SK-N-SH (cell line): ENCODE measurements around the gene ZFP36. TPM values are rescaled to one million over a fixed set of nuclear protein-coding genes. Genes with fewer than 3 reads are reported as not detected.

Experiments
- CTCF ChIA-PET: fragments of 300-600, 350-600 bp; formaldehyde crosslinking; extraction: SDS; loops from one replicate; lab custom pipeline; 2021; lab: Yijun Ruan, JAX
- POLR2A ChIA-PET: fragments of 350-600 bp; sonication (Branson Sonifier 250); formaldehyde crosslinking; extraction: SDS; loops from one replicate; lab custom pipeline; 2020; ENCODE audit warnings: antibody characterized with exemption, inconsistent platforms; lab: Yijun Ruan, JAX
- DNase-seq: peaks from one replicate; pipeline ENCODE4 v3.0.0; 2012
- H2AFZ ChIP-seq: fragments of 200-600 bp; sonication (generic); 2 replicates; pipeline ENCODE4 v1.8.1; 2016; ENCODE audit warnings: antibody characterized with exemption, mild to moderate bottlenecking, low read depth
- H3F3A ChIP-seq: fragments of 200-600 bp; sonication (generic); replicated peaks from 2 replicates; pipeline ENCODE3; 2016; ENCODE audit warnings: antibody characterized with exemption, mild to moderate bottlenecking; ENCODE audit not compliant: insufficient read depth
- H3K27ac ChIP-seq, 2 experiments: fragments of 200-500 bp in 1 of 2; fragments of 200-600 bp in 1 of 2; sonication (Bioruptor generic) in 1 of 2; sonication (generic), shearing (Covaris generic) in 1 of 2; 2 replicates each; pipeline versions ENCODE4 v1.5.1 to v1.6.1; 2014 to 2016; ENCODE audit warnings: low read depth in 2 of 2, inconsistent platforms in 1 of 2, low read length in 1 of 2, mild to moderate bottlenecking in 1 of 2, mixed read lengths in 1 of 2
- H3K27me3 ChIP-seq: fragments of 200-600 bp; sonication (generic), shearing (Covaris generic); 2 replicates; pipeline ENCODE4 v1.6.1; 2016; ENCODE audit warnings: mixed run types; ENCODE audit not compliant: insufficient read depth
- H3K36me3 ChIP-seq, 2 experiments: fragments of 200-500 bp in 1 of 2; fragments of 200-600 bp in 1 of 2; sonication (Bioruptor generic) in 1 of 2; sonication (generic) in 1 of 2; replicated peaks in 1 of 2; 2 replicates each; pipeline versions ENCODE3 to v1.5.1; 2014 to 2016; ENCODE audit warnings: low read length in 1 of 2, mild to moderate bottlenecking in 1 of 2; ENCODE audit not compliant: insufficient read depth in 2 of 2, control insufficient read depth in 1 of 2
- H3K4me1 ChIP-seq, 2 experiments: fragments of 200-500 bp in 1 of 2; fragments of 200-600 bp in 1 of 2; sonication (Bioruptor generic) in 1 of 2; sonication (generic), shearing (Covaris generic) in 1 of 2; 2 replicates each; pipeline versions ENCODE4 v1.5.1 to v1.6.1; 2014 to 2016; ENCODE audit warnings: low read depth in 1 of 2, low read length in 1 of 2, mixed run types in 1 of 2; ENCODE audit not compliant: insufficient read depth in 2 of 2, control insufficient read depth in 1 of 2
- H3K4me2 ChIP-seq: fragments of 200-600 bp; sonication (generic), shearing (Covaris generic); 2 replicates; pipeline ENCODE4 v1.6.1; 2017; ENCODE audit warnings: mixed run types
- H3K4me3 ChIP-seq, 2 experiments: fragments of 200-500 bp in 1 of 2; fragments of 200-600 bp in 1 of 2; sonication (Bioruptor generic) in 1 of 2; sonication (generic), shearing (Covaris generic) in 1 of 2; 2 replicates each; pipeline versions ENCODE4 v1.5.1 to v1.8.1; 2014 to 2016; ENCODE audit warnings: low read depth in 2 of 2, inconsistent platforms in 1 of 2, low read length in 1 of 2, mild to moderate bottlenecking in 1 of 2, mixed read lengths in 1 of 2, moderate library complexity in 1 of 2
- H3K79me2 ChIP-seq: fragments of 200-600 bp; sonication (generic); 2 replicates; pipeline ENCODE4 v1.8.1; 2017; ENCODE audit warnings: mild to moderate bottlenecking; ENCODE audit not compliant: insufficient read depth
- H3K9ac ChIP-seq: fragments of 200-600 bp; sonication (generic); 2 replicates; pipeline ENCODE4 v1.6.1; 2017; ENCODE audit warnings: mixed run types
- H3K9me2 ChIP-seq: fragments of 200-600 bp; sonication (generic); 2 replicates; pipeline ENCODE4 v1.6.1; 2017; ENCODE audit warnings: mixed run types
- H3K9me3 ChIP-seq: fragments of 200-600 bp; sonication (generic); 2 replicates; pipeline ENCODE4 v1.6.1; 2017; ENCODE audit warnings: mixed run types, mild to moderate bottlenecking, moderate library complexity
- H4K20me1 ChIP-seq: fragments of 200-600 bp; sonication (generic); 2 replicates; pipeline ENCODE4 v1.6.1; 2017; ENCODE audit warnings: mild to moderate bottlenecking, mixed run types; ENCODE audit not compliant: insufficient read depth
- CHD2 ChIP-seq: fragments of 150-350 bp; IDR thresholded peaks from 2 replicates; pipeline ENCODE4 v1.6.1; 2018; ENCODE audit warnings: low read length; ENCODE audit not compliant: partially characterized antibody
- CTCF ChIP-seq: fragments of 200-600 bp; sonication (generic); IDR thresholded peaks from 2 replicates; pipeline ENCODE4 v1.6.1; 2017; ENCODE audit warnings: antibody characterized with exemption, mild to moderate bottlenecking, moderate library complexity
- ELF1 ChIP-seq: IDR thresholded peaks from 2 replicates; pipeline ENCODE4 v1.4.0; 2012
- EZH2phosphoT487 ChIP-seq: fragments of 200-600 bp; sonication (generic); IDR thresholded peaks from 2 replicates; pipeline ENCODE4 v1.6.1; 2017; ENCODE audit warnings: low read depth, mixed run types, mild to moderate bottlenecking, antibody characterized with exemption, moderate library complexity, borderline replicate concordance
- FOXM1 ChIP-seq: IDR thresholded peaks from 2 replicates; pipeline ENCODE4 v1.4.0; 2012; ENCODE audit warnings: low read depth, mild to moderate bottlenecking
- GABPA ChIP-seq: IDR thresholded peaks from 2 replicates; pipeline ENCODE4 v1.4.0; 2012; ENCODE audit warnings: low read depth, mild to moderate bottlenecking
- GATA2 ChIP-seq: sonication (generic); formaldehyde crosslinking; IDR thresholded peaks from 2 replicates; pipeline ENCODE4 v1.5.0; 2020; ENCODE audit warnings: mild to moderate bottlenecking, missing genetic modification reagents
- JUND ChIP-seq: IDR thresholded peaks from 2 replicates; pipeline ENCODE4 v1.4.0; 2012
- MAX ChIP-seq: IDR thresholded peaks from 2 replicates; pipeline ENCODE4 v1.4.0; 2012; ENCODE audit warnings: low read depth
- MEF2A ChIP-seq: IDR thresholded peaks from 2 replicates; pipeline ENCODE4 v1.4.0; 2012; ENCODE audit warnings: low read depth, borderline replicate concordance
- MXI1 ChIP-seq: IDR thresholded peaks from 2 replicates; pipeline ENCODE4 v1.6.1; 2012; ENCODE audit warnings: mild to moderate bottlenecking, low read depth, low read length, improper control_type of control experiment
- NRF1 ChIP-seq: IDR thresholded peaks from 2 replicates; pipeline ENCODE4 v1.6.1; 2012; ENCODE audit warnings: low read depth, mild to moderate bottlenecking, low read length
- POLR2AphosphoS5 ChIP-seq: IDR thresholded peaks from 2 replicates; pipeline ENCODE4 v1.6.1; 2012; ENCODE audit warnings: low read depth, low read length
- RAD21 ChIP-seq: IDR thresholded peaks from 2 replicates; pipeline ENCODE4 v1.6.1; 2012; ENCODE audit warnings: mild to moderate bottlenecking, low read length
- REST ChIP-seq: IDR thresholded peaks from 2 replicates; pipeline ENCODE4 v1.6.1; 2012; ENCODE audit warnings: mild to moderate bottlenecking, low read depth, low read length, moderate library complexity
- RXRA ChIP-seq: IDR thresholded peaks from 2 replicates; pipeline ENCODE4 v1.4.0; 2012; ENCODE audit warnings: low read depth, mild to moderate bottlenecking, borderline replicate concordance
- TAF1 ChIP-seq: IDR thresholded peaks from 2 replicates; pipeline ENCODE4 v1.6.1; 2012; ENCODE audit warnings: low read depth, mild to moderate bottlenecking, low read length, moderate library complexity, borderline replicate concordance
- TCF12 ChIP-seq: IDR thresholded peaks from 2 replicates; pipeline ENCODE4 v1.4.0; 2012
- USF2 ChIP-seq: fragments of 150-350 bp; IDR thresholded peaks from 2 replicates; pipeline ENCODE4 v1.6.1; 2017; ENCODE audit warnings: antibody characterized with exemption, low read length, low read depth, borderline replicate concordance
- ZBTB33 ChIP-seq: IDR thresholded peaks from 2 replicates; pipeline ENCODE4 v1.4.0; 2012; ENCODE audit warnings: low read depth, borderline replicate concordance
- WGBS: methylation state at CpG from one replicate; pipeline ENCODE4 v1.1.6; 2017; ENCODE audit warnings: low lambda C conversion rate; 5-methylcytosine and 5-hydroxymethylcytosine counted together
- polyA plus RNA-seq, 3 experiments: library from polyadenylated mRNA; depleted of rRNA; stranded (reverse); fragments of >200 nt; gene quantifications; 2 replicates each; pipeline ENCODE4 v1.2.3, GENCODE V29; 2012

Gene ZFP36
- polyA plus RNA-seq, 1 of the 3 experiments (the other 2 are of a cell fraction) = 49.3 TPM

- TF ChIP-seq GATA2 (CRISPR knock-in tag) = no peak
- TF ChIP-seq ELF1 = no peak
- no peak for TF ChIP-seq NRF1
- TF ChIP-seq ZBTB33 = no peak
- TF ChIP-seq MEF2A = no peak
- TF ChIP-seq JUND = no peak
- no peak for TF ChIP-seq CTCF
- TF ChIP-seq EZH2phosphoT487 = no peak
- TF ChIP-seq FOXM1 = no peak
- no peak for TF ChIP-seq TAF1
- no peak for TF ChIP-seq USF2
- TF ChIP-seq REST = no peak
- TF ChIP-seq RXRA = no peak
- no peak for TF ChIP-seq CHD2
- no peak for TF ChIP-seq GABPA
- no peak for TF ChIP-seq TCF12
- no peak for TF ChIP-seq POLR2AphosphoS5
- no peak for TF ChIP-seq MAX
- no peak for TF ChIP-seq RAD21
- TF ChIP-seq MXI1 = no peak
- H3F3A ChIP-seq = peaks cover 6% of the 10 kb centered on the region
- H3K79me2 ChIP-seq = no peaks in the 10 kb centered on the region
- no peaks in the 10 kb centered on the region for H3K4me1 ChIP-seq
- peaks cover 41 to 82% of the 10 kb centered on the region in 2 experiments for H3K36me3 ChIP-seq
- no peak for DNase-seq
- H2AFZ ChIP-seq = no peak overlapping the region
- H3K4me3 ChIP-seq = no peak overlapping the region
- no peaks in the 10 kb centered on the region for H3K27me3 ChIP-seq
- CTCF ChIA-PET = no interaction called here
- H3K27ac ChIP-seq = no peak overlapping the region
- WGBS = 93% methylated on average over 12 of the region's 14 CpGs
- H3K9ac ChIP-seq = no peak overlapping the region
- POLR2A ChIA-PET = no interaction called here
- H4K20me1 ChIP-seq = no peaks in the 10 kb centered on the region
- no peaks in the 10 kb centered on the region for H3K9me3 ChIP-seq
- no peak overlapping the region for H3K4me2 ChIP-seq
- no peaks in the 10 kb centered on the region for H3K9me2 ChIP-seq
Observed at GRCh38 chr19:39379865-39380396, 26.7 kb upstream of the ZFP36 start.
